SK-N-SH (cell line): ENCODE results near the gene GFY. TPM values are rescaled to one million over a fixed set of nuclear protein-coding genes. Genes with fewer than 3 reads are reported as not detected.

Experiments used
- CTCF ChIA-PET: fragments of 300-600, 350-600 bp; formaldehyde crosslinking; extraction: SDS; loops from one replicate; lab custom pipeline; 2021; lab: Yijun Ruan, JAX
- POLR2A ChIA-PET: fragments of 350-600 bp; sonication (Branson Sonifier 250); formaldehyde crosslinking; extraction: SDS; loops from one replicate; lab custom pipeline; 2020; ENCODE audit warnings: antibody characterized with exemption, inconsistent platforms; lab: Yijun Ruan, JAX
- DNase-seq: peaks from one replicate; pipeline ENCODE4 v3.0.0; 2012
- H2AFZ ChIP-seq: fragments of 200-600 bp; sonication (generic); 2 replicates; pipeline ENCODE4 v1.8.1; 2016; ENCODE audit warnings: antibody characterized with exemption, mild to moderate bottlenecking, low read depth
- H3F3A ChIP-seq: fragments of 200-600 bp; sonication (generic); replicated peaks from 2 replicates; pipeline ENCODE3; 2016; ENCODE audit warnings: antibody characterized with exemption, mild to moderate bottlenecking; ENCODE audit not compliant: insufficient read depth
- H3K27ac ChIP-seq, 2 experiments: fragments of 200-500 bp in 1 of 2; fragments of 200-600 bp in 1 of 2; sonication (Bioruptor generic) in 1 of 2; sonication (generic), shearing (Covaris generic) in 1 of 2; 2 replicates each; pipeline versions ENCODE4 v1.5.1 to v1.6.1; 2014 to 2016; ENCODE audit warnings: low read depth in 2 of 2, inconsistent platforms in 1 of 2, low read length in 1 of 2, mild to moderate bottlenecking in 1 of 2, mixed read lengths in 1 of 2
- H3K27me3 ChIP-seq: fragments of 200-600 bp; sonication (generic), shearing (Covaris generic); 2 replicates; pipeline ENCODE4 v1.6.1; 2016; ENCODE audit warnings: mixed run types; ENCODE audit not compliant: insufficient read depth
- H3K36me3 ChIP-seq, 2 experiments: fragments of 200-500 bp in 1 of 2; fragments of 200-600 bp in 1 of 2; sonication (Bioruptor generic) in 1 of 2; sonication (generic) in 1 of 2; replicated peaks in 1 of 2; 2 replicates each; pipeline versions ENCODE3 to v1.5.1; 2014 to 2016; ENCODE audit warnings: low read length in 1 of 2, mild to moderate bottlenecking in 1 of 2; ENCODE audit not compliant: insufficient read depth in 2 of 2, control insufficient read depth in 1 of 2
- H3K4me1 ChIP-seq, 2 experiments: fragments of 200-500 bp in 1 of 2; fragments of 200-600 bp in 1 of 2; sonication (Bioruptor generic) in 1 of 2; sonication (generic), shearing (Covaris generic) in 1 of 2; 2 replicates each; pipeline versions ENCODE4 v1.5.1 to v1.6.1; 2014 to 2016; ENCODE audit warnings: low read depth in 1 of 2, low read length in 1 of 2, mixed run types in 1 of 2; ENCODE audit not compliant: insufficient read depth in 2 of 2, control insufficient read depth in 1 of 2
- H3K4me2 ChIP-seq: fragments of 200-600 bp; sonication (generic), shearing (Covaris generic); 2 replicates; pipeline ENCODE4 v1.6.1; 2017; ENCODE audit warnings: mixed run types
- H3K4me3 ChIP-seq, 2 experiments: fragments of 200-500 bp in 1 of 2; fragments of 200-600 bp in 1 of 2; sonication (Bioruptor generic) in 1 of 2; sonication (generic), shearing (Covaris generic) in 1 of 2; 2 replicates each; pipeline versions ENCODE4 v1.5.1 to v1.8.1; 2014 to 2016; ENCODE audit warnings: low read depth in 2 of 2, inconsistent platforms in 1 of 2, low read length in 1 of 2, mild to moderate bottlenecking in 1 of 2, mixed read lengths in 1 of 2, moderate library complexity in 1 of 2
- H3K79me2 ChIP-seq: fragments of 200-600 bp; sonication (generic); 2 replicates; pipeline ENCODE4 v1.8.1; 2017; ENCODE audit warnings: mild to moderate bottlenecking; ENCODE audit not compliant: insufficient read depth
- H3K9ac ChIP-seq: fragments of 200-600 bp; sonication (generic); 2 replicates; pipeline ENCODE4 v1.6.1; 2017; ENCODE audit warnings: mixed run types
- H3K9me2 ChIP-seq: fragments of 200-600 bp; sonication (generic); 2 replicates; pipeline ENCODE4 v1.6.1; 2017; ENCODE audit warnings: mixed run types
- H3K9me3 ChIP-seq: fragments of 200-600 bp; sonication (generic); 2 replicates; pipeline ENCODE4 v1.6.1; 2017; ENCODE audit warnings: mixed run types, mild to moderate bottlenecking, moderate library complexity
- H4K20me1 ChIP-seq: fragments of 200-600 bp; sonication (generic); 2 replicates; pipeline ENCODE4 v1.6.1; 2017; ENCODE audit warnings: mild to moderate bottlenecking, mixed run types; ENCODE audit not compliant: insufficient read depth
- CHD2 ChIP-seq: fragments of 150-350 bp; IDR thresholded peaks from 2 replicates; pipeline ENCODE4 v1.6.1; 2018; ENCODE audit warnings: low read length; ENCODE audit not compliant: partially characterized antibody
- EZH2phosphoT487 ChIP-seq: fragments of 200-600 bp; sonication (generic); IDR thresholded peaks from 2 replicates; pipeline ENCODE4 v1.6.1; 2017; ENCODE audit warnings: low read depth, mixed run types, mild to moderate bottlenecking, antibody characterized with exemption, moderate library complexity, borderline replicate concordance
- FOXJ3 ChIP-seq: sonication (generic); formaldehyde crosslinking; IDR thresholded peaks from 2 replicates; pipeline ENCODE4 v1.5.1; 2020; ENCODE audit warnings: mild to moderate bottlenecking, missing genetic modification reagents
- SIN3A ChIP-seq: IDR thresholded peaks from 2 replicates; pipeline ENCODE4 v1.6.1; 2012; ENCODE audit warnings: low read depth, mild to moderate bottlenecking, low read length, moderate library complexity, borderline replicate concordance
- WGBS: methylation state at CpG from one replicate; pipeline ENCODE4 v1.1.6; 2017; ENCODE audit warnings: low lambda C conversion rate; 5-methylcytosine and 5-hydroxymethylcytosine counted together
- polyA plus RNA-seq, 3 experiments: library from polyadenylated mRNA; depleted of rRNA; stranded (reverse); fragments of >200 nt; gene quantifications; 2 replicates each; pipeline ENCODE4 v1.2.3, GENCODE V29; 2012
- TF ChIP-seq, protein P1 (sequence below): IDR thresholded peaks from 2 replicates; pipeline ENCODE4 v1.4.0; 2012; ENCODE audit warnings: low read depth, borderline replicate concordance
- TF ChIP-seq, protein P2 (sequence below): IDR thresholded peaks from 2 replicates; pipeline ENCODE4 v1.4.0; 2012; ENCODE audit warnings: low read depth, borderline replicate concordance

GFY gene
- polyA plus RNA-seq, 1 of the 3 experiments (the other 2 are of a cell fraction): not detected

DNA sequence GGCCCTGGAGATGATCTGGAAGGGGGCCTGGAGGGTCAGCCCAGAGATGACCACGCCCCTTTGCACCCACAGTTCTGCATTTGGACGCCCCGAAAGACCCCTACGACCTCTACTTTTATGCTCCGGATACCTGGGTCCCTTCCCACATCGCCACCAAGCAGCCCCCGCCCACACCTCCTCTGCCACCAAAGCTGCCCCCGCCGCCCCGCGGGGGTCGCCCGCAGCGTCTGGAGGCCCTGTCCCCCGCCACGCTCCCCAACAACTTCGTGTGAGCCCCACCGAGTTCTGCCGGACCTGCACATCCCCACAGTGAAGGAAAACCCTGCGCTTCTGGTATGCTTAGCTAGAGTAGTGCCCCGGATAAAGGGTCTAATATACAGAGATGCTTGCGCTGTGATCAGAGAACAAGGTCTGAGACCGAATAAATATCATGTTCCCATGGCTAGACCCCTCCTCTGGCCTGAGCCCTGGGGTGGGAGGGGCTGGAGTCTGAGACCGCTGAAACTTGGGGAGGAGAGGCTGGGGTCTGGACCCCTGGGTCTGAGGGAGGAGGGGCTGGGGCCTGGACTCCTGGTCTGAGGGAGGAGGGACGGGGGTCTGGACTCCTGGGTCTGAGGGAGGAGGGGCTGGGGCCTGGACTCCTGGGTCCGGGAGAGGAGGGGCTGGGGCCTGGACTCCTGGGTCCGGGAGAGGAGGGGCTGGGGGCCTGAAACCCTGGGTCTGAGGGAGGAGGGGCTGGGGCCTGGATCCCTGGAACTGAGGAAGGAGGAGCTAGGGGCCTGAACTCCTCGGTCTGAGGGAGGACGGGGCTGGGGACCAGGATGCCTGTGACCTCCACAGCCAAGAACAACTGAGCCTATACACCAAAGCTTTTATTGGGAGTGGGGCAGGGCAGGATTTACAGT is 3.6 kb downstream of the GFY start:
- 35% methylated on average over 23 of the region's 29 CpGs for WGBS
- H3K27me3 ChIP-seq: peaks cover 99% of the 10 kb centered on the region
- CTCF ChIA-PET: interaction anchor here (0.5 to 6.2 kb wide), 7 partner anchors 7 to 47 kb away, joined by 3 to 51 read pairs (median 6); no protein-coding TSS in a partner anchor
- no peaks in the 10 kb centered on the region for H3K36me3 ChIP-seq
- no peak overlapping the region for H3K9ac ChIP-seq
- peaks cover 13% of the 10 kb centered on the region for H3F3A ChIP-seq
- no peak for DNase-seq
- TF ChIP-seq, protein P1, sequence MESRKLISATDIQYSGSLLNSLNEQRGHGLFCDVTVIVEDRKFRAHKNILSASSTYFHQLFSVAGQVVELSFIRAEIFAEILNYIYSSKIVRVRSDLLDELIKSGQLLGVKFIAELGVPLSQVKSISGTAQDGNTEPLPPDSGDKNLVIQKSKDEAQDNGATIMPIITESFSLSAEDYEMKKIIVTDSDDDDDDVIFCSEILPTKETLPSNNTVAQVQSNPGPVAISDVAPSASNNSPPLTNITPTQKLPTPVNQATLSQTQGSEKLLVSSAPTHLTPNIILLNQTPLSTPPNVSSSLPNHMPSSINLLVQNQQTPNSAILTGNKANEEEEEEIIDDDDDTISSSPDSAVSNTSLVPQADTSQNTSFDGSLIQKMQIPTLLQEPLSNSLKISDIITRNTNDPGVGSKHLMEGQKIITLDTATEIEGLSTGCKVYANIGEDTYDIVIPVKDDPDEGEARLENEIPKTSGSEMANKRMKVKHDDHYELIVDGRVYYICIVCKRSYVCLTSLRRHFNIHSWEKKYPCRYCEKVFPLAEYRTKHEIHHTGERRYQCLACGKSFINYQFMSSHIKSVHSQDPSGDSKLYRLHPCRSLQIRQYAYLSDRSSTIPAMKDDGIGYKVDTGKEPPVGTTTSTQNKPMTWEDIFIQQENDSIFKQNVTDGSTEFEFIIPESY: no peak
- TF ChIP-seq EZH2phosphoT487 (peak; percentile 19; the same call in 1 of the 2 replicates), FOXJ3 (CRISPR knock-in tag) (no peak)
- TF ChIP-seq, all 33 proteins: peak for 1
- H3K9me3 ChIP-seq: no peaks in the 10 kb centered on the region
- H3K4me3 ChIP-seq: 0 out of 4 replicates have a peak overlapping the region, but pooled peaks of 1 of the 2 experiments have one; percentile 32
- no peaks in the 10 kb centered on the region for H3K9me2 ChIP-seq
- H2AFZ ChIP-seq: 0 out of 2 replicates have a peak overlapping the region, but pooled peaks have one; percentile 9
- H3K79me2 ChIP-seq: no peaks in the 10 kb centered on the region
- H4K20me1 ChIP-seq: no peaks in the 10 kb centered on the region
- H3K27ac ChIP-seq: no peak overlapping the region
- POLR2A ChIA-PET: no interaction called here
- H3K4me2 ChIP-seq: peak overlapping the region; percentile 66
- peaks cover 0 to 4% of the 10 kb centered on the region in 2 experiments; a peak in 1 of 4 replicates for H3K4me1 ChIP-seq

DNA sequence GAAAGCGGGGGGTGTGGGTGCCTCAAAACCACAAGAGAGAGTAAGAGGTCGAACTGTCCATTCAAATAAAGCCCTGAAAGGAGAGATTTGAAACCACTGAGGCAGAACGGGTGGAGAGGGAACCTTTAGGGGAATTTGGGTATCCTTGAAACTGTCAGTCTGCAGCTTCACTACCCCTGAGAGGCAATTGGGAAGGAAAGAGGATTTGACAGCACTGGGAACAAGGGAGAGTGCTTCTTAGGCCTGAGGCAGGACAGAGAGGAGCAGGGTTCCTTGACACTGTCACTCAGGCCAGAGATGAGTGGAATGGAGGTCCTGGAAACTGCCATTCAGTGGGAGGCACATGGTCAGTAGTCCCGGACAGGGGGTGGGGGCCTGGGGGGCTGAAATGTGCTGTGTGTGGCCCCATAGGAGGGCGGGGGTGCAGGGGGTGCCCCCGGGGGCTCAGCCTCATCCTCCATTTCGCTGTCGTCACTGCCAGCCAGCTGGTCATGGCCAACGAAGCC is 5.0 kb downstream of the GFY start:
- H3K36me3 ChIP-seq: no peaks in the 10 kb centered on the region
- TF ChIP-seq, protein P2, sequence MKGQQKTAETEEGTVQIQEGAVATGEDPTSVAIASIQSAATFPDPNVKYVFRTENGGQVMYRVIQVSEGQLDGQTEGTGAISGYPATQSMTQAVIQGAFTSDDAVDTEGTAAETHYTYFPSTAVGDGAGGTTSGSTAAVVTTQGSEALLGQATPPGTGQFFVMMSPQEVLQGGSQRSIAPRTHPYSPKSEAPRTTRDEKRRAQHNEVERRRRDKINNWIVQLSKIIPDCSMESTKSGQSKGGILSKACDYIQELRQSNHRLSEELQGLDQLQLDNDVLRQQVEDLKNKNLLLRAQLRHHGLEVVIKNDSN: no peak
- TF ChIP-seq SIN3A (no peak), CHD2 (no peak)
- H3K4me2 ChIP-seq: no peak overlapping the region
- peaks cover 0 to 4% of the 10 kb centered on the region in 2 experiments; a peak in 1 of 4 replicates for H3K4me1 ChIP-seq
- 40% methylated on average over 6 of the region's 9 CpGs for WGBS
- no peaks in the 10 kb centered on the region for H3K9me2 ChIP-seq
- no peak overlapping the region for H2AFZ ChIP-seq
- no peak overlapping the region for H3K9ac ChIP-seq
- no peak for DNase-seq
- ChIA-PET POLR2A (no interaction called here), CTCF (interaction anchor here (1.1 to 6.2 kb wide), 4 partner anchors 10 to 46 kb away, joined by 3 to 51 read pairs (median 10); no protein-coding TSS in a partner anchor)
- no peaks in the 10 kb centered on the region for H4K20me1 ChIP-seq
- H3K79me2 ChIP-seq: no peaks in the 10 kb centered on the region
- H3K9me3 ChIP-seq: no peaks in the 10 kb centered on the region
- H3K27me3 ChIP-seq: peaks cover 98% of the 10 kb centered on the region
- no peak overlapping the region for H3K4me3 ChIP-seq
- H3K27ac ChIP-seq: no peak overlapping the region
- H3F3A ChIP-seq: peaks cover 9% of the 10 kb centered on the region
